Measurements from ENCODE around the gene SNTG2.

DNA sequence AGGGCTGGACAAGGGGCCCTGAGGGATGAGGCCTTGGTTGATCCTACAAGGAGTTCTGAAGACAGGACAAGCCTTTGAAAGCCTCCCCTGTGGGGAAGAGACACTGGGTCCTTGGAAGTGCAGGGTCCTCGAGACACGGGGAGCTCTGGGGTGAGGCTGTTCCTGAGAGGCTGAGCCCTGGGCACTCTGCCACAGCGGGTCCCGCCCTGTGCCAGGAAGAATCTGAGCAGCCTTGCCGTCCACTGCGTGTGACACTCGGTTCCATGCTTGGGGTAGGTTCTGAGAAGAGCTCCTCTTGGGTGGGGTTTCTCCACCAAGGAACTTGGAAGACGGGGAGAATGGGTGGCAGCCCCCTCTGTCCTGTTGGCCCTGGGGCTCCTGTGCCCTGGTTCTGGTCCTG lies 13.9 kb downstream of the SNTG2 start:
- TF ChIP-seq CTCF (IDR thresholded peaks at IDR 0.05): no peak
- TF ChIP-seq EP300 (IDR thresholded peaks at IDR 0.05): no peak

Measured in esophagus muscularis mucosa (tissue), 3 donors.